NCI-H146 treated with DMSO at 0.1 percent for 48 hours (cell line): ENCODE measurements around the gene ROBO1.

Source experiments
- DNase-seq: peaks from one replicate; lab custom pipeline; 2025; ENCODE audit not compliant: unreplicated experiment; lab: John Stamatoyannopoulos, UW

Gene ROBO1

GRCh38 chr3:79672075-79672474 lies 95.7 kb downstream of the ROBO1 start:
- no peak for DNase-seq

- no peak for DNase-seq
Measured at GRCh38 chr3:79670178-79670577, 97.6 kb downstream of the ROBO1 start.

GRCh38 chr3:79664455-79664854 lies 103.3 kb downstream of the ROBO1 start:
- DNase-seq = no peak

GRCh38 chr3:79661896-79662295 lies 105.9 kb downstream of the ROBO1 start:
- DNase-seq = no peak

- DNase-seq = no peak
Measured at GRCh38 chr3:79657076-79657475, 110.7 kb downstream of the ROBO1 start.

GRCh38 chr3:79654019-79654418 lies 113.8 kb downstream of the ROBO1 start:
- DNase-seq = no peak

- no peak for DNase-seq
Measured at GRCh38 chr3:79653266-79653830, 114.5 kb downstream of the ROBO1 start.

GRCh38 chr3:79651536-79652065 lies 116.2 kb downstream of the ROBO1 start:
- DNase-seq = no peak

- DNase-seq = no peak
Measured at GRCh38 chr3:79639855-79640254, 127.9 kb downstream of the ROBO1 start.

- no peak for DNase-seq
Measured at GRCh38 chr3:79636372-79636771, 131.4 kb downstream of the ROBO1 start.

GRCh38 chr3:79632842-79633241 lies 135.0 kb downstream of the ROBO1 start:
- no peak for DNase-seq

GRCh38 chr3:79618883-79619282 lies 148.9 kb downstream of the ROBO1 start:
- no peak for DNase-seq

- DNase-seq = no peak
Measured at GRCh38 chr3:79606414-79606813, 161.4 kb downstream of the ROBO1 start.

- DNase-seq = no peak
Measured at GRCh38 chr3:79604681-79605080, 163.1 kb downstream of the ROBO1 start.

GRCh38 chr3:79602385-79602784 lies 165.4 kb downstream of the ROBO1 start:
- no peak for DNase-seq

GRCh38 chr3:79598594-79598993 lies 169.2 kb downstream of the ROBO1 start:
- DNase-seq = no peak

GRCh38 chr3:79597709-79598108 lies 170.1 kb downstream of the ROBO1 start:
- no peak for DNase-seq

GRCh38 chr3:79587150-79587549 lies 180.6 kb downstream of the ROBO1 start:
- DNase-seq = no peak

- no peak for DNase-seq
Measured at GRCh38 chr3:79586232-79586631, 181.6 kb downstream of the ROBO1 start.

- DNase-seq = no peak
Measured at GRCh38 chr3:79572930-79573329, 194.9 kb downstream of the ROBO1 start.

- DNase-seq = no peak
Measured at GRCh38 chr3:79568938-79569337, 198.9 kb downstream of the ROBO1 start.

GRCh38 chr3:79564192-79564591 lies 203.6 kb downstream of the ROBO1 start:
- DNase-seq = no peak

GRCh38 chr3:79560698-79561097 lies 207.1 kb downstream of the ROBO1 start:
- DNase-seq = no peak
